NOMO-1 (cell line): ENCODE results near the gene KDM4B.

Experiments
- DNase-seq, 2 experiments: peaks; one replicate each; lab custom pipeline; 2025; ENCODE audit not compliant: unreplicated experiment in 2 of 2; lab: John Stamatoyannopoulos, UW

Gene KDM4B

GRCh38 chr19:5085566-5085965 lies 116.7 kb downstream of the KDM4B start:
- no peak for DNase-seq

GRCh38 chr19:5086230-5086629 lies 117.3 kb downstream of the KDM4B start:
- no peak for DNase-seq

GRCh38 chr19:5086725-5087439 lies 118.0 kb downstream of the KDM4B start:
- no peak for DNase-seq

- DNase-seq = no peak
These were observed 120.4 kb downstream of the KDM4B start for GRCh38 chr19:5089283-5089682.

GRCh38 chr19:5090465-5091017 lies 121.6 kb downstream of the KDM4B start:
- DNase-seq = no peak

GRCh38 chr19:5091018-5091683 lies 122.2 kb downstream of the KDM4B start:
- DNase-seq = no peak

GRCh38 chr19:5091684-5092480 lies 123.0 kb downstream of the KDM4B start:
- DNase-seq = no peak

GRCh38 chr19:5092481-5092843 lies 123.5 kb downstream of the KDM4B start:
- DNase-seq = no peak

- DNase-seq = no peak
These were observed 124.5 kb downstream of the KDM4B start for GRCh38 chr19:5093297-5093928.

- no peak for DNase-seq
These were observed 125.2 kb downstream of the KDM4B start for GRCh38 chr19:5093948-5094718.

GRCh38 chr19:5094768-5095567 lies 126.1 kb downstream of the KDM4B start:
- DNase-seq = no peak

GRCh38 chr19:5095568-5095850 lies 126.6 kb downstream of the KDM4B start:
- no peak for DNase-seq

GRCh38 chr19:5096536-5096935 lies 127.6 kb downstream of the KDM4B start:
- DNase-seq = no peak

- no peak for DNase-seq
These were observed 128.5 kb downstream of the KDM4B start for GRCh38 chr19:5097331-5097930.

- DNase-seq = no peak
These were observed 129.2 kb downstream of the KDM4B start for GRCh38 chr19:5097959-5098623.

GRCh38 chr19:5098646-5099045 lies 129.7 kb downstream of the KDM4B start:
- DNase-seq = no peak

GRCh38 chr19:5099701-5100221 lies 130.8 kb downstream of the KDM4B start:
- no peak for DNase-seq

- no peak for DNase-seq
These were observed 133.0 kb downstream of the KDM4B start for GRCh38 chr19:5101871-5102270.
